Endothelial cell (in vitro differentiated cells): Measurements from ENCODE around the gene SLC38A4. TPM values are rescaled to one million over a fixed set of nuclear protein-coding genes. Genes with fewer than 3 reads are reported as not detected.

ENCODE experiments used
- DNase-seq: peaks from one replicate; pipeline ENCODE4 v3.0.0; 2021; ENCODE audit warnings: low spot score
- H3K27ac Mint-ChIP-seq: one replicate; pipeline ENCODE4 v1.8.0; 2021; ENCODE audit warnings: mixed read lengths, inconsistent platforms; ENCODE audit not compliant: unreplicated experiment
- H3K27me3 Mint-ChIP-seq: one replicate; pipeline ENCODE4 v1.8.0; 2021; ENCODE audit warnings: mild to moderate bottlenecking, moderate library complexity, mixed read lengths, inconsistent platforms; ENCODE audit not compliant: unreplicated experiment
- H3K36me3 Mint-ChIP-seq: one replicate; pipeline ENCODE4 v1.8.0; 2021; ENCODE audit warnings: mild to moderate bottlenecking, low read depth, mixed read lengths, inconsistent platforms; ENCODE audit not compliant: unreplicated experiment
- H3K4me1 Mint-ChIP-seq: one replicate; pipeline ENCODE4 v1.8.0; 2021; ENCODE audit warnings: mild to moderate bottlenecking, mixed read lengths, inconsistent platforms; ENCODE audit not compliant: unreplicated experiment
- H3K4me3 Mint-ChIP-seq: one replicate; pipeline ENCODE4 v1.8.0; 2021; ENCODE audit warnings: mild to moderate bottlenecking, mixed read lengths, inconsistent platforms; ENCODE audit not compliant: unreplicated experiment
- H3K9me3 Mint-ChIP-seq: one replicate; pipeline ENCODE4 v1.8.0; 2021; ENCODE audit warnings: mixed read lengths, inconsistent platforms; ENCODE audit not compliant: unreplicated experiment
- total RNA-seq: library from RNA; stranded (reverse); fragmentation: NEBNext Ultra II Directional; extraction: Animal tissue kit (Norgen Biotek cat#: 25700); gene quantifications from one replicate; pipeline ENCODE4 v1.2.1, GENCODE V29; 2021; ENCODE audit not compliant: unreplicated experiment
- TF ChIP-seq, protein P1 (sequence below): fragments of 200-600 bp; sonication (generic); IDR thresholded peaks from one replicate; pipeline ENCODE4 v1.5.0; 2021; ENCODE audit warnings: antibody characterized with exemption; ENCODE audit not compliant: unreplicated experiment

SLC38A4 gene
- total RNA-seq, 1 donor from 2014 or later = not detected

DNA sequence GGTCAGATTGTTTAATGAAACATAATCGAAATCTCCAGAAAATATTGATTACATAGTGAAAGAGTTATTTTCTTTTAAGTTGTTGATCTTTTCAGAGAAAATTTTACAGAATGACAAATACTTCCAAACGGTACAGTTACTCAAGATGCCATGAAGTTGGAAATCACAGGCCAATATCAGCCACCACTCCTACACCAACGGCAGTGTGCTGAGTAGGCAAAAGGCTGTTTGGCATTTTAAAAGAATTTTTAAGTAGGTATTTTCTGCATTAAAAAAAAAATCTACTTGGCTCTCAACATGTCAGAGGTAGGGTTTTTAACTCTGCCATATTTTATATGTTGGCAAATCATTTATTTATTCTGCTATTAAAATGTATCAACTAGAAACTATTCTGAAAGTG lies 21.7 kb downstream of the SLC38A4 start:
- no peaks in the 10 kb centered on the region for H3K4me1 Mint-ChIP-seq
- no peaks in the 10 kb centered on the region for H3K36me3 Mint-ChIP-seq
- TF ChIP-seq, protein P1, sequence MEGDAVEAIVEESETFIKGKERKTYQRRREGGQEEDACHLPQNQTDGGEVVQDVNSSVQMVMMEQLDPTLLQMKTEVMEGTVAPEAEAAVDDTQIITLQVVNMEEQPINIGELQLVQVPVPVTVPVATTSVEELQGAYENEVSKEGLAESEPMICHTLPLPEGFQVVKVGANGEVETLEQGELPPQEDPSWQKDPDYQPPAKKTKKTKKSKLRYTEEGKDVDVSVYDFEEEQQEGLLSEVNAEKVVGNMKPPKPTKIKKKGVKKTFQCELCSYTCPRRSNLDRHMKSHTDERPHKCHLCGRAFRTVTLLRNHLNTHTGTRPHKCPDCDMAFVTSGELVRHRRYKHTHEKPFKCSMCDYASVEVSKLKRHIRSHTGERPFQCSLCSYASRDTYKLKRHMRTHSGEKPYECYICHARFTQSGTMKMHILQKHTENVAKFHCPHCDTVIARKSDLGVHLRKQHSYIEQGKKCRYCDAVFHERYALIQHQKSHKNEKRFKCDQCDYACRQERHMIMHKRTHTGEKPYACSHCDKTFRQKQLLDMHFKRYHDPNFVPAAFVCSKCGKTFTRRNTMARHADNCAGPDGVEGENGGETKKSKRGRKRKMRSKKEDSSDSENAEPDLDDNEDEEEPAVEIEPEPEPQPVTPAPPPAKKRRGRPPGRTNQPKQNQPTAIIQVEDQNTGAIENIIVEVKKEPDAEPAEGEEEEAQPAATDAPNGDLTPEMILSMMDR = no peak
- no peak for DNase-seq
- H3K27ac Mint-ChIP-seq = no peak overlapping the region
- no peaks in the 10 kb centered on the region for H3K9me3 Mint-ChIP-seq
- no peak overlapping the region for H3K4me3 Mint-ChIP-seq
- H3K27me3 Mint-ChIP-seq = no peaks in the 10 kb centered on the region

DNA sequence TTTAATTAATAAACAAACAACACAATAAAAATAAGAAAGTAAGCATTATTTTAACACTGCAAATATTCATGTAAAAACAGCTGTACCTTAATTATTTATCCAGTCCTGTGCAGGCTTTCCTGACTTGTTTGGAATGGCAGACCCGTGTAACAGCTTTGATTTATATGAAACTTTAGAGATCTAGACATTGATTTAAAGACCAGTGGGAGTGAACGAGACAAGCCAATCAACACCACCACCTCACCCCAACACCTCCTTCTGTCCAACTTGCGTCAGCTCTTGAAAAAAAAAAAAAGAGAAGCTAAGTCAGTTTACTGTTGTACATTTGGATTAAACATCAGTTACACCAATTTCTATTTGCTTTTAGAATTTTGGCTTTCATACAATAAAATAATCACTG lies 22.3 kb downstream of the SLC38A4 start:
- no peak overlapping the region for H3K4me3 Mint-ChIP-seq
- TF ChIP-seq, protein P1 = no peak

DNA sequence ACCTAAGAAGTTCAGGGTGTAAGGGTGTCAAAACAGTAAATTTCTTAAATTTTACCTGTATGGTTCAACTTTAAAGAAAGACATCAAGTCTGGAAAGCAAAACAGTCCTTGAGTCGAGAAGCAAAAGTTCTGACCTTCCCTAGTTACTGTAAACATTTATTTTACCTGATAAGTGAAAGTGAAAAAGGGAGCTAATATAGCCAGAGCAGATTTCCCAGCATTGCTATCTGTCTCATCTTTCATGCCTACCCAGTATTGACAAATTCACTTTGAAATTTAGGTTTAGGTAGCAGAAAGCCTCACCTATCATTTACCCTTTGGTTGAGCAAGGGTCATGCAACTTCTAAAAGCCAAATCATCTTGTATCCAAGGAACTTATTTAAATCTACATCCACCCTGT lies 24.5 kb downstream of the SLC38A4 start:
- TF ChIP-seq, protein P1 = no peak
- Mint-ChIP-seq H3K27me3 (no peaks in the 10 kb centered on the region), H3K9me3 (no peaks in the 10 kb centered on the region), H3K36me3 (no peaks in the 10 kb centered on the region), H3K4me1 (no peaks in the 10 kb centered on the region), H3K4me3 (no peak overlapping the region), H3K27ac (no peak overlapping the region)
- DNase-seq = no peak

More for the DNA sequence above, 22.3 kb downstream of the SLC38A4 start:
- Mint-ChIP-seq H3K4me1 (no peaks in the 10 kb centered on the region), H3K27me3 (no peaks in the 10 kb centered on the region), H3K9me3 (no peaks in the 10 kb centered on the region), H3K36me3 (no peaks in the 10 kb centered on the region), H3K27ac (no peak overlapping the region)
- no peak for DNase-seq

DNA sequence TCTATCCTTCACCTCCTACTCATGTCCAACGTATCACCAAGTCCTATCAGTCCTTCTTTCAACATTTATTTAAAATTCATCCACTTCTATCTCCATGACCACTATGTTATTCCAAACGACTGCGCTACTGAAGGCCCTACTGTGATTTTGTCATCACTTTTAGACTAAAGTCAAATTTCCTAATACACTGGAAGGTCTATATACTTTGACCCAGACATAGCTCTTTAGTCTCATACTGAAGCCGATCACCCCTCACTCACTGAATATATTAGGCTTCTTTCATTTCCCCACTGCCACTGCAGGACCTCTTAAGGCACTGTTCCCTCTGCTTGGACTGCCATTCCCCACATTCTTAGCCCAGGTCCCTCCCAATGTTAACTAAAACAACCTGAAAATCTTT lies 25.6 kb downstream of the SLC38A4 start:
- Mint-ChIP-seq H3K27me3 (no peaks in the 10 kb centered on the region), H3K4me1 (no peaks in the 10 kb centered on the region), H3K27ac (no peak overlapping the region), H3K9me3 (no peaks in the 10 kb centered on the region), H3K36me3 (no peaks in the 10 kb centered on the region), H3K4me3 (no peak overlapping the region)
- TF ChIP-seq, protein P1 = no peak
- DNase-seq = no peak

DNA sequence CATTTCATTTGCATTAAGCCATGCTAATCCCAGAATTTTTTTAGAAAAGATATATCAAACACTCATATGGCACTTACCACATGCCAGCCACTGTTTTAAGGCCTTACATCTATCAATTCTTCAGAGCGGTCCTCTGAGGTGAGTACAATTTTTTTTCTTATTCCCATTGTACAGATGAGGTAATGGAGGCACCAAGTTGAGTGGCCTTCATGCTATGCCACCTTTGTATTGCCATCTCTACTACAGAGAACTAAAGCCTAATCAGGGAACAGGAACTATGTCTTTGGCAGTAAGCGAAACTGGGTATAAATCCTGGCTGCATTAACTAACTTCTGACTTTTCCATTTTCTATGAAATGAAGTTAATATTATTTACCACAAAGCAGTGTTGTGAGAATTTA lies 27.1 kb downstream of the SLC38A4 start:
- no peak for DNase-seq
- no peak overlapping the region for H3K27ac Mint-ChIP-seq
- TF ChIP-seq, protein P1 = no peak
- no peaks in the 10 kb centered on the region for H3K27me3 Mint-ChIP-seq
- H3K4me3 Mint-ChIP-seq = no peak overlapping the region
- no peaks in the 10 kb centered on the region for H3K9me3 Mint-ChIP-seq
- no peaks in the 10 kb centered on the region for H3K4me1 Mint-ChIP-seq
- no peaks in the 10 kb centered on the region for H3K36me3 Mint-ChIP-seq
